ENCODE measurements around the gene PXYLP1. TPM values are rescaled to one million over a fixed set of nuclear protein-coding genes. Genes with fewer than 3 reads are reported as not detected.
A peak's percentile ranks its signal among the peaks of the same experiment; 100 is the strongest.

Gene PXYLP1
- total and polyA plus RNA-seq, 9 of the 15 experiments (the other 6 are each of a cell fraction or from before 2014, with no cell fraction given), result 0.80 to 2.9 (median 1.3) TPM

DNA sequence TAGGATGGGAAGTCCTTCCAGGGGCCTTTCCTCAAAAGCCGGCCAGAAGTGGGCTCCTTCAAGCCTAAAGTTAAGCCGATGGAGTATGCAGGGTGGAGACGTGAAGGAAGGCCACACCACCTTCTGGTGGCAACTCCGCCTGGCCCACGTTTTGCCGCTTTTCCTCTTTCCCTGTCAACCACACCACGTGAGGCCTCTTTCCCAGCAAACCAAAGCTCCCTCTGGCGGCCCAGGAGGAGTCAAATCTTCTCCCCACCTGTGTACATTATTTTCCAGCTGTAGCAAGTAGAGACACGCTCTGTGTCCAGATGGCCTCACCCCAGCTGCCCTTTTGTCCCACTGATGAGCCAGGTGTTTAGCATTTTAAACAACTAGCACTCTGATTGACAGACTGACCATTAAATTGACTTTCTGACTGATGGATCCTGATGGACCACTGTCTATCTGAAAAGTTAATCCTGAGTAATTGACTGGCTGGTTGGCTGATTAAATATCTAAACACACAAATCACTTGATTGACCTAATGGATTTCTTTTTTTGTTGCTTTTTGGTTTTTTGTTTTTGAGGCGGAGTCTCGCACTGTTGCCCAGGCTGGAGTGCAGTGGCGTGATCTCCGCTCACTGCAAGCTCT, 77.1 kb downstream of the PXYLP1 start (continued):
- TF ChIP-seq, protein P1, sequence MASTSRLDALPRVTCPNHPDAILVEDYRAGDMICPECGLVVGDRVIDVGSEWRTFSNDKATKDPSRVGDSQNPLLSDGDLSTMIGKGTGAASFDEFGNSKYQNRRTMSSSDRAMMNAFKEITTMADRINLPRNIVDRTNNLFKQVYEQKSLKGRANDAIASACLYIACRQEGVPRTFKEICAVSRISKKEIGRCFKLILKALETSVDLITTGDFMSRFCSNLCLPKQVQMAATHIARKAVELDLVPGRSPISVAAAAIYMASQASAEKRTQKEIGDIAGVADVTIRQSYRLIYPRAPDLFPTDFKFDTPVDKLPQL (IDR thresholded peaks at IDR 0.05; ENCODE audit: extremely low read depth, insufficient read length), result no peak
- TF ChIP-seq THRAP3 (IDR thresholded peaks at IDR 0.05; ENCODE audit: borderline replicate concordance) (no peak), POLR2H (tag; IDR thresholded peaks at IDR 0.05; ENCODE audit: low read depth) (no peak), RHOXF2B (CRISPR knock-in tag; conservative IDR thresholded peaks at IDR 0.05) (no peak), HLTF (IDR thresholded peaks at IDR 0.05) (no peak), SLC30A9 (CRISPR knock-in tag; IDR thresholded peaks at IDR 0.05) (no peak), SMARCC2 (IDR thresholded peaks at IDR 0.05; ENCODE audit: low read depth) (no peak), MAFK (IDR thresholded peaks at IDR 0.05; ENCODE audit: low read length) (no peak), ETS2 (tag; IDR thresholded peaks at IDR 0.05; ENCODE audit: borderline replicate concordance, poor library complexity, severe bottlenecking) (no peak), WHSC1 (IDR thresholded peaks at IDR 0.05; ENCODE audit: low read length) (no peak), KLF10 (CRISPR knock-in tag; IDR thresholded peaks at IDR 0.05) (no peak), NFRKB (IDR thresholded peaks at IDR 0.05; ENCODE audit: low read depth) (no peak), ZC3H11A (IDR thresholded peaks at IDR 0.05; ENCODE audit: low read depth, low read length) (no peak), EGR1 (conservative IDR thresholded peaks at IDR 0.05) (no peak), HNRNPLL (IDR thresholded peaks at IDR 0.05; ENCODE audit: low read depth, low read length, poor library complexity, severe bottlenecking) (no peak)
- TF ChIP-seq, protein P2, sequence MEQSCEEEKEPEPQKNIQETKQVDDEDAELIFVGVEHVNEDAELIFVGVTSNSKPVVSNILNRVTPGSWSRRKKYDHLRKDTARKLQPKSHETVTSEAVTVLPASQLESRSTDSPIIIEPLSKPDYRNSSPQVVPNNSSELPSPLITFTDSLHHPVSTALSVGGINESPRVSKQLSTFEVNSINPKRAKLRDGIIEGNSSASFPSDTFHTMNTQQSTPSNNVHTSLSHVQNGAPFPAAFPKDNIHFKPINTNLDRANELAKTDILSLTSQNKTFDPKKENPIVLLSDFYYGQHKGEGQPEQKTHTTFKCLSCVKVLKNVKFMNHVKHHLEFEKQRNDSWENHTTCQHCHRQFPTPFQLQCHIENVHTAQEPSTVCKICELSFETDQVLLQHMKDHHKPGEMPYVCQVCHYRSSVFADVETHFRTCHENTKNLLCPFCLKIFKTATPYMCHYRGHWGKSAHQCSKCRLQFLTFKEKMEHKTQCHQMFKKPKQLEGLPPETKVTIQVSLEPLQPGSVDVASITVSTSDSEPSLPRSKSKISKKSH (CRISPR knock-in tag; IDR thresholded peaks at IDR 0.05), result no peak
- TF ChIP-seq, protein P3, sequence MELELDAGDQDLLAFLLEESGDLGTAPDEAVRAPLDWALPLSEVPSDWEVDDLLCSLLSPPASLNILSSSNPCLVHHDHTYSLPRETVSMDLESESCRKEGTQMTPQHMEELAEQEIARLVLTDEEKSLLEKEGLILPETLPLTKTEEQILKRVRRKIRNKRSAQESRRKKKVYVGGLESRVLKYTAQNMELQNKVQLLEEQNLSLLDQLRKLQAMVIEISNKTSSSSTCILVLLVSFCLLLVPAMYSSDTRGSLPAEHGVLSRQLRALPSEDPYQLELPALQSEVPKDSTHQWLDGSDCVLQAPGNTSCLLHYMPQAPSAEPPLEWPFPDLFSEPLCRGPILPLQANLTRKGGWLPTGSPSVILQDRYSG (tag; conservative IDR thresholded peaks at IDR 0.05; ENCODE audit: low read depth), result no peak
- TF ChIP-seq, protein P4, sequence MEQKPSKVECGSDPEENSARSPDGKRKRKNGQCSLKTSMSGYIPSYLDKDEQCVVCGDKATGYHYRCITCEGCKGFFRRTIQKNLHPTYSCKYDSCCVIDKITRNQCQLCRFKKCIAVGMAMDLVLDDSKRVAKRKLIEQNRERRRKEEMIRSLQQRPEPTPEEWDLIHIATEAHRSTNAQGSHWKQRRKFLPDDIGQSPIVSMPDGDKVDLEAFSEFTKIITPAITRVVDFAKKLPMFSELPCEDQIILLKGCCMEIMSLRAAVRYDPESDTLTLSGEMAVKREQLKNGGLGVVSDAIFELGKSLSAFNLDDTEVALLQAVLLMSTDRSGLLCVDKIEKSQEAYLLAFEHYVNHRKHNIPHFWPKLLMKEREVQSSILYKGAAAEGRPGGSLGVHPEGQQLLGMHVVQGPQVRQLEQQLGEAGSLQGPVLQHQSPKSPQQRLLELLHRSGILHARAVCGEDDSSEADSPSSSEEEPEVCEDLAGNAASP (IDR thresholded peaks at IDR 0.05), result no peak
- TF ChIP-seq, protein P5, sequence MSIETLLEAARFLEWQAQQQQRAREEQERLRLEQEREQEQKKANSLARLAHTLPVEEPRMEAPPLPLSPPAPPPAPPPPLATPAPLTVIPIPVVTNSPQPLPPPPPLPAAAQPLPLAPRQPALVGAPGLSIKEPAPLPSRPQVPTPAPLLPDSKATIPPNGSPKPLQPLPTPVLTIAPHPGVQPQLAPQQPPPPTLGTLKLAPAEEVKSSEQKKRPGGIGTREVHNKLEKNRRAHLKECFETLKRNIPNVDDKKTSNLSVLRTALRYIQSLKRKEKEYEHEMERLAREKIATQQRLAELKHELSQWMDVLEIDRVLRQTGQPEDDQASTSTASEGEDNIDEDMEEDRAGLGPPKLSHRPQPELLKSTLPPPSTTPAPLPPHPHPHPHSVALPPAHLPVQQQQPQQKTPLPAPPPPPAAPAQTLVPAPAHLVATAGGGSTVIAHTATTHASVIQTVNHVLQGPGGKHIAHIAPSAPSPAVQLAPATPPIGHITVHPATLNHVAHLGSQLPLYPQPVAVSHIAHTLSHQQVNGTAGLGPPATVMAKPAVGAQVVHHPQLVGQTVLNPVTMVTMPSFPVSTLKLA (conservative IDR thresholded peaks at IDR 0.05), result peak; percentile 68 to 86
- TF ChIP-seq, protein P6, sequence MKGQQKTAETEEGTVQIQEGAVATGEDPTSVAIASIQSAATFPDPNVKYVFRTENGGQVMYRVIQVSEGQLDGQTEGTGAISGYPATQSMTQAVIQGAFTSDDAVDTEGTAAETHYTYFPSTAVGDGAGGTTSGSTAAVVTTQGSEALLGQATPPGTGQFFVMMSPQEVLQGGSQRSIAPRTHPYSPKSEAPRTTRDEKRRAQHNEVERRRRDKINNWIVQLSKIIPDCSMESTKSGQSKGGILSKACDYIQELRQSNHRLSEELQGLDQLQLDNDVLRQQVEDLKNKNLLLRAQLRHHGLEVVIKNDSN (CRISPR knock-in tag; IDR thresholded peaks at IDR 0.05), result peak; percentile 93

All from K562 (cell line).